Stimulated activated CD4-positive, alpha-beta T cell treated with anti-CD3 and anti-CD28 coated beads, Interleukin-2, amount 100 ng/mL, for 4 hours (primary cell): ENCODE results near the gene DCAF17.

Experiments
- DNase-seq: peaks from one replicate; pipeline ENCODE4 v3.0.0-alpha.2; 2020; ENCODE audit warnings: low read depth

The DCAF17 gene

GRCh38 chr2:171434013-171434989 lies at the start of gene DCAF17:
Gene DCAF17, plus strand, starts transcription at chr2:171434226. Its CDS starts 352 bp downstream, at chr2:171434578.
- peak; percentile 91 for DNase-seq

- no peak for DNase-seq
These were observed 47.4 kb upstream of the DCAF17 start for GRCh38 chr2:171386627-171387026.

- no peak for DNase-seq
These were observed 47.0 kb upstream of the DCAF17 start for GRCh38 chr2:171387052-171387451.

- no peak for DNase-seq
These were observed 44.7 kb upstream of the DCAF17 start for GRCh38 chr2:171389325-171389724.

- no peak for DNase-seq
These were observed 44.2 kb upstream of the DCAF17 start for GRCh38 chr2:171389780-171390179.

GRCh38 chr2:171390941-171391516 lies 43.0 kb upstream of the DCAF17 start:
- no peak for DNase-seq

GRCh38 chr2:171391532-171391931 lies 42.5 kb upstream of the DCAF17 start:
- DNase-seq = no peak

GRCh38 chr2:171393487-171393886 lies 40.5 kb upstream of the DCAF17 start:
- DNase-seq = no peak

GRCh38 chr2:171394164-171394740 lies 39.8 kb upstream of the DCAF17 start:
- DNase-seq = no peak

- DNase-seq = no peak
These were observed 34.7 kb upstream of the DCAF17 start for GRCh38 chr2:171399292-171399691.

GRCh38 chr2:171400395-171400794 lies 33.6 kb upstream of the DCAF17 start:
- DNase-seq = no peak

GRCh38 chr2:171401947-171402346 lies 32.1 kb upstream of the DCAF17 start:
- no peak for DNase-seq

- DNase-seq = no peak
These were observed 31.0 kb upstream of the DCAF17 start for GRCh38 chr2:171402906-171403580.

GRCh38 chr2:171404261-171404660 lies 29.8 kb upstream of the DCAF17 start:
- DNase-seq = no peak

GRCh38 chr2:171404719-171405118 lies 29.3 kb upstream of the DCAF17 start:
- DNase-seq = no peak

- DNase-seq = no peak
These were observed 28.5 kb upstream of the DCAF17 start for GRCh38 chr2:171405546-171405945.

- DNase-seq = no peak
These were observed 28.0 kb upstream of the DCAF17 start for GRCh38 chr2:171406044-171406443.

GRCh38 chr2:171407030-171407675 lies 26.9 kb upstream of the DCAF17 start:
- DNase-seq = no peak

GRCh38 chr2:171407676-171408044 lies 26.4 kb upstream of the DCAF17 start:
- no peak for DNase-seq

GRCh38 chr2:171409436-171409971 lies 24.5 kb upstream of the DCAF17 start:
- no peak for DNase-seq

GRCh38 chr2:171410101-171410500 lies 23.9 kb upstream of the DCAF17 start:
- DNase-seq = no peak

- DNase-seq = no peak
These were observed 23.4 kb upstream of the DCAF17 start for GRCh38 chr2:171410624-171411023.
